ENCODE data around the gene MST1. TPM values are rescaled to one million over a fixed set of nuclear protein-coding genes. Genes with fewer than 3 reads are reported as not detected.

Gene MST1
- total and polyA plus RNA-seq, 9 of the 15 experiments (the other 6 are each of a cell fraction or from before 2014, with no cell fraction given) = 0.08 to 1.8 (median 0.40) TPM

- Histone ChIP-seq H3K4me1 (replicated peaks in 1 of 2; ENCODE audit: control insufficient read depth in 2 of 2, insufficient read depth in 2 of 2, low read length in 2 of 2) (peaks cover 0 to 29% of the 10 kb centered on the region in 2 experiments; a peak in 3 of 5 replicates), H3K4me2 (ENCODE audit: insufficient read depth, low read length) (no peak overlapping the region), H3K36me3 (ENCODE audit: control insufficient read depth, insufficient read depth, low read length) (peaks cover 61% of the 10 kb centered on the region; the same call in 2 of the 3 replicates), H3K27ac (ENCODE audit: extremely low read depth, low read depth, low read length) (no peak overlapping the region), H2AFZ (ENCODE audit: low read depth, low read length) (no peak overlapping the region), H4K20me1 (replicated peaks; ENCODE audit: control insufficient read depth, insufficient read depth, low read length) (0 out of 2 replicates have a peak, but pooled peaks cover 3% of the 10 kb centered on the region), H3K79me2 (ENCODE audit: control insufficient read depth, insufficient read depth, low read length) (peaks cover 12% of the 10 kb centered on the region), H3K9me3 (replicated peaks; ENCODE audit: control insufficient read depth, insufficient read depth, low read depth, low read length) (no peaks in the 10 kb centered on the region), H3K9ac (ENCODE audit: insufficient read depth in 1 of 2, low read depth in 2 of 2, low read length in 2 of 2) (no peak overlapping the region), H3K9me1 (ENCODE audit: control insufficient read depth, insufficient read depth, low read length) (no peaks in the 10 kb centered on the region), H3K4me3 (no peak overlapping the region), H3K27me3 (ENCODE audit: control insufficient read depth in 2 of 2, insufficient read depth in 2 of 2, low read length in 2 of 2) (no peaks in the 10 kb centered on the region)
- in situ Hi-C loops (cut with MboI) = no loop called here
- no peak for DNase-seq (ENCODE audit: extremely low read depth in 1 of 4, low spot score in 3 of 4)
- ChIA-PET POLR2A (no interaction called here), CTCF (ENCODE audit: low intra/inter-chr PET ratio) (interaction anchor here (1.2 kb wide), 1 partner anchor 120 kb away, joined by 4 read pairs; no protein-coding TSS in a partner anchor)
- no TSS peak for BruUV-seq (replicated peaks)
- intact Hi-C loops (cut with micrococcal nuclease) = no loop called here
- no peak for TF ChIP-seq ZNF41 (CRISPR knock-in tag; conservative IDR thresholded peaks at IDR 0.05)
- peak; percentile 95 for TF ChIP-seq ZBTB33 (CRISPR knock-in tag; IDR thresholded peaks at IDR 0.05)
- TF ChIP-seq GTF2E2 (tag; IDR thresholded peaks at IDR 0.05) = no peak
- no peak for TF ChIP-seq ZNF592 (IDR thresholded peaks at IDR 0.05)
- TF ChIP-seq FOSL1 (tag; conservative IDR thresholded peaks at IDR 0.05) = no peak
- no peak for TF ChIP-seq KAT7 (CRISPR knock-in tag; IDR thresholded peaks at IDR 0.05; ENCODE audit: borderline replicate concordance)
- peak; percentile 36; the same call in 1 of the 2 replicates for TF ChIP-seq RBFOX2 (IDR thresholded peaks at IDR 0.05; ENCODE audit: low read depth, low read length)
- WGBS (ENCODE audit: insufficient coverage, low coverage, missing lambda C conversion rate) = 100% methylated on average over 2 of the region's 33 CpGs
- no peak for FAIRE-seq
- ATAC-seq = no peak
Observed at GRCh38 chr3:49718858-49719213, 29.6 kb upstream of the MST1 start.
